HG02970 (cell line): ENCODE measurements around the gene IRX4.
"Not testable (repeated sequence)": the region's sequence is repeated elsewhere in the genome, so short reads cannot be mapped to it uniquely, and the experiment has no call there.

Experiments used
- ATAC-seq: cut with Tn5 transposase; IDR thresholded peaks from one replicate; pipeline ENCODE4 v1.9.1; 2021; ENCODE audit warnings: mild to moderate bottlenecking, moderate library complexity, moderate number of reproducible peaks; ENCODE audit not compliant: unreplicated experiment, low FRiP score

Gene IRX4

GRCh38 chr5:1865486-1865885 is 17.2 kb downstream of the IRX4 start:
- ATAC-seq = no peak

DNA sequence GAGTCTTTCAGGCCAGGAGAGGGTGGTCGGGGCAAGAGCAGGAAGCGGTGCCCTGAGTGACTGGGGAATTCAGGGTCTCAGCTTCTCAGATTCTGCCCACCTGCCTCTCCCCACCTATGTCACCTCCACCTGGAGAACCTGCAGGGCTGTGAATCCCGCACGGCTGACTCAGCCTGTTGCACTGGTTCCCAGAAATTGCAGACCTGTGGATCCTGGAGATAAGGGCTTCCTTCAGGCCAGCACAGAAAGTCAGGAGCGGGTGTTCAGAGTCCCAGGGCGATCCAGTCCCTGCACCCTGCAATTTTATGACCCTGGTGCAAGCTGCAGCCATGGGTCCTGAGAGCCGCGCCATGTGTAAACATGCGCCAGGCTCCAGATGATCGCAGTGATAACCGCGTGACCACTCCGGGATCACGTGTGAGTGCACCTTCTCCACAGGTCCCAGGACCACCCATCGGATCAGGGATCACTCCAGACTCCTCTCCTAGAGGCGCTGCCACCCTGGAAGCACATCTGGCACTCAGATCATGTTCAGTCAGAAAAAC is 17.8 kb downstream of the IRX4 start:
- ATAC-seq = no peak

- no peak for ATAC-seq
Observed at GRCh38 chr5:1860949-1861348, 21.8 kb downstream of the IRX4 start.

GRCh38 chr5:1860021-1860610 is 22.6 kb downstream of the IRX4 start:
- no peak for ATAC-seq

DNA sequence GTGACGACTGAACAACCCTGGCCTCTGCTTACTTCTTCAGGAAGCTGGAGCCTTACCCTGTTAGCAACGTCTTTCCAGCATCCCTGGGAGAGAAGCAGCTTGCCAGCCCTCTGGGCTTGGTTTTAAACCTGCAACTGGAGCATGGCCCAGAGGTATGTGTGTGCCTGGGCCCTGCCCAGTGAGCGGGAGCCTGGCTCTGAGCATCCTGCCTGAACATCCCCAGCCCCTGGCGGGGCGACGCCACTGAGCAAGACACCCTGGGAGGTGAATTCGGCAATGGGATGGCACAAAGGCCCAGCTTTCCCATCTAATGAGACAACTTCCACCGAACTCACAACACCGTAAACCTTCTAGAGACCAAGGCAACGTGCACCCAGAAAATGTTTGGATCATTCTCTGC is 23.6 kb downstream of the IRX4 start:
- ATAC-seq = no peak

DNA sequence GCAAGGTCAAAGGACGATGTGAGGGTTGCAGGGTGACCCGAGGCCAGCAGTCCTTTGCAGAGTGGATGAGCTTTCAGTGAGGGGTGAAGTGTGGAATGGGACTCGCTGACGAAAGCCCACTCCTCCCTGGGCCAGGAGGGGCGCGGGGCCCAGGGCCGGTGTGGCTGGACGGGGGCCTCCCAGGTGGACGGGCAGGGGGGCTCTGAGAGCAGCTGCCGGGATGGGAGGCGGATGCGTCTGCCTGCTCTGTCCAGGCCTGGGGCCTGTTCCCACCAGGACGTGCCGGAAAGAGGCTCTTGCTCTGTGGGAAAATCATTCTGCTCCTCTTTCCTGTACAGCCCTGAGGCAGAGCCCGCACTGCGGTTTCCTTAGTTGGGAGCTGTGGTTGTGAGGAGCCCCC is 24.3 kb downstream of the IRX4 start:
- ATAC-seq = no peak

GRCh38 chr5:1857256-1857600 is 25.5 kb downstream of the IRX4 start:
- no peak for ATAC-seq

DNA sequence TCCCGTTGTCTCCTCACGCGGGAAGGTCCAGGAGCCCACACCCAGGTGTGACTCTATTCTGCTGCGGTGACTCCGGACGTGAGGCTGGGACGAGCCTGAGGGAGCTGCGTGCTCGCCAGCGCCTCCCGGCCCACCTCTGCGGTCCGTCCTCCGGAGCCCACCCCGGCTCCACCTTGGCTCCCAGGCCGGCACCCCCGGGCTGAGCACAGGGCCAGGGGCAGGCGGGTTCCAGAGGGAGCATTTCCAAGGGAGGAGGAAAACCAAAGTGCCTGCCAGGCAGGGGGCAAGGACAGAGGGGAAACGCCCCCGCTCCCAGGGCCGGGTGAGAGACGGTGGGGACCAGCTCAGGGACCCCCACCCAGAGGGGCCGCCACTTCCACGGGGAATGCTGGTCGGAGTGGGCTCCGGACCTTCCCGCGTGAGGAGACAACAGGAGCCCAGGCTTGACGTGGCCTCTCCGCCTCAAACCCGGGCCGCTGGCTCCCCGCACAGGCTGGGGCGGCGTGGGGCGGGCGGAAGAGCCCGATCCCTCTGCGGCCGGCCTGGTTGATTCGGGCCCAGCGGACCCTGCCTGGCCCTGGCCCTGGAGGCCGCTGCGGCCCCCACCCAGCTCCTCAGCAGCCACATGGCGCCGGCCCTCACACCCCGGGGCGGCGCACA is 26.0 kb downstream of the IRX4 start:
- no peak for ATAC-seq

DNA sequence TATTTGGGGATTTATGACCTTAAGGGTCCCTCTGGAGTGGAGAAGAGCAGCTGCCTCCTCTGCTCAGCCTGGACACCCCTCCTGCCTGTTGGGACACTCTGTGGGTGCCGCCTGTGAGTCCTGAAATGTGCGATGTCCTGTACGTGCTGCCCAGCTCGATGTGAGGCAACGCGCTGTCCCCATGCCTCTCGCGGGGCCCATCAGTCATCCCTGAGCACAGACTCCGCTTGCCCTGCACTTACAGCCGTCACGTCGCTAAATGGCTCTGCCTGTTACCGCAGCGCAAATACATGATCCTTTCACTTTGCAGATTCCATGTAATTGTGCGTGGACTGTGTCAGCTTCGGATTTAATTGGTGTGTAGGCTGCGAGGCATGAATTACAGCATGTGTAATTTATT is 27.1 kb downstream of the IRX4 start:
- ATAC-seq = no peak

DNA sequence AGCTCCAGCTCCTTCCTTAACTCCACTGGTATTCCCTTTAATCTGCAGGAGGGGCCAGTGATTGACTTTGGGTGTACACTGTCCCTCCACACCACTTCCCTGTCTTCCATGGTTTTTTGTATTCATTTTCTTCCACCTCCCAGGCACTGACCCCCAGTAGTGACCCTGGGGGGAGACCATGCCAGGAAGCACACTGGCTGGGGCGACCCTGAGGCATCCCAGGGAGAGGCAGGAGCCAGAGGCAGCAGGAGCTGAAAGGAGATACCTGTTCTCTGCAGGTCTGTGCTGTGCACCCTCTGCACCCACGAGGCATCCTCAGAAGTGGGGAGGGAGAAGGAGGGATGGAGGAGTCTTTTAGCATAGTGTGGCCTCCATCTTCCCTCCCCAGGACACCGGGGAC is 27.6 kb downstream of the IRX4 start:
- ATAC-seq = no peak

DNA sequence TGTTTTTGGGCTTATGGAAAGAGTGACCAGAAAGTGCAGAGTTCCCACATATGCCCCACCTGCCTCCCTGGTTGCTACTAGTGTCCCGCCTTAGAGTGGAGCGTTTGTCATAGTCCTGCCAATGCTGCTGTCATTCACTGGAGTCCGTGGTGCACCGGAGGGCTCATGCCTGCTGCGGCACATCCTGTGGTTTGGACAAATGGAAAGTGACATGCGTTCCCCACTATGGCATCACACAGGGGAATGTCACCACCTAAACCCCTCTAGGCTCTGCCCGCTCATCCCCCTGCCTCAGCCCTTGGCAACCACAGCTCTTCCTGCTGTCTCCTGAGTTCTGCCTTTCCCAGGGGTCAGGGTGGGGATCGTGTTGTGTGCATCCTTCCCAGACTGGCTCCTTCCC is 29.2 kb downstream of the IRX4 start:
- ATAC-seq = no peak

GRCh38 chr5:1852324-1852947 is 30.3 kb downstream of the IRX4 start:
- ATAC-seq = no peak

GRCh38 chr5:1851290-1851934 is 31.3 kb downstream of the IRX4 start:
- no peak for ATAC-seq

DNA sequence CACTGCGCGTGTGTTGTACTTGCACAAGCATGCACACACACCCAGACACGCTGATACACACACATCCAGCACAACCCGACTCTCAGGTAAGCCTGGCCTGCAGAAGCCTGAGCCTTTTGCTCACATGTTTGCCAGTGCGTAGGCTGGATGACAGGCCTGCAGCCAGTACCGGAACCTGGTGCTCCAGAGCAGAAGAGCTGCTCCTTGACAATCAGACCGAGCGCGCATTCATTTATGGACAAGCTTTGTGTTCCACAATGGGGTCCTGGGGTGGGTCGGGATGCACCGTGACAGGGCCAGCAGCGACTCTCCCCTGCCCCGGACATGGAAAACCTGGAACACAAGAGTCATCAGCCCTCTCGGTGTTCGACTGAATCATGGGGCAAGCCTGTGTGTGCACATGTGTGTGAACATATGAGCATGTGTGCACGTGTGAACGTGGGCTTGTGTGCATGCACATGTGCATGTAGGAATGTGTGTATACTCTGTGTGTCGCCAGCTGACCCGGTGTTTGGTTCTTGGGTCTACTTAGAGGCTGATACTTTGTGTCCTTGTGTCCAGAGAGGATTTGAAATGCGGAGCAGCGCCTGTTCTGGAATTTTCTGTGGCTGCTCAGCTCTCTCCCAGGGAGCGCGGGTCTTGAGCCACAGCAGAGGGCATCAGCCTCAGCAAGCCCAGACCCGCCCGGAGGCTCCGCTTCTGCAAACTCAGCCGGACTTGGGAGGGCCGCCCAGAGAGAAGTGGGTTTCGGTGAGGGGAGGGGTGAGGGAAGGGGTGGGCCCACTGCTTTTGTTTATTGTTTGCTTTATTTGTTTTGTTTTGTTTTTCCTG is 32.2 kb downstream of the IRX4 start:
- no peak for ATAC-seq

GRCh38 chr5:1847611-1848010 is 35.1 kb downstream of the IRX4 start:
- no peak for ATAC-seq

- ATAC-seq = no peak
Observed at GRCh38 chr5:1847056-1847455, 35.7 kb downstream of the IRX4 start.

DNA sequence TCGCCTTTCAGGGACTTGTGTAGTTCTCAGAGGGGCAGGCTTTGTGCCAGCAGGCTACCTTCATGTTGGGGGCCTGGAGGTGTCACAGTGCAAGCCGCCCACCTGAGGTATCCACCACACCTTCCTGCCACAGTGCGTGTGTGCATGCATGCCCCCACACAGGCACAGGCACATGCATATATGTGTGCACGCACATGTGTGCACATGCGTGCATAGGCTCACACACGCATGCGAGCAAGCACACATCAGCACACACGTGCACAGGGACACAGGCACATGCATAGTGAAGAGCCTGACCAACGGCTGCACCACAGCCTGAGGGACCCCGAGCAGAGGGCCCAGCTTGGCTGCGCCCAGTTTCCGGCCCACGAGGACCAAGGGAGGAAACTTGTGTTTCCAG is 36.1 kb downstream of the IRX4 start:
- ATAC-seq = no peak

DNA sequence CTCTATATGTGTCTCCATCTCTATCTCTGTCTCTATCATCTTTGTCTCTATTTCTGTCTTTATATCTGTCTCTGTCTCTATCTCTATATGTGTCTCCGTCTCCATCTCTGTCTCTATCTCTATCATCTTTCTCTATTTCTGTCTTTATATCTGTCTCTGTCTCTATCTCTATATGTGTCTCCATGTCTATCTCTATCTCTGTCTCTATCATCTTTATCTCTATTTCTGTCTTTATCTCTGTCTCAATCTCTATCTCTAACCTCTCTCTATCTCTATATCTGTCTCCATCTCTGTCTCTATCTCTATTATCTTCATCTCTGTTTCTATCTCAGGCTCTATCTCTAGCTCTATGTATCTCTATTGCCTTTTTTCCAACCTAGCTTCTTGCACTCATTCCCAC is 37.0 kb downstream of the IRX4 start:
- ATAC-seq = no peak

- ATAC-seq = no peak
Observed at GRCh38 chr5:1844708-1845436, 37.9 kb downstream of the IRX4 start.

- ATAC-seq = not testable (repeated sequence)
Observed at GRCh38 chr5:1843761-1844160, 39.0 kb downstream of the IRX4 start.
